ENCODE results near the gene CHAC1.

Gene CHAC1

GRCh38 chr15:40952901-40953712, at the start of gene CHAC1:
Gene CHAC1, plus strand, starts transcription at chr15:40953471. Its CDS starts 113 bp downstream, at chr15:40953584.
- Histone ChIP-seq H3K4me1 (ENCODE audit: control insufficient read depth, insufficient read depth, low read length, unreplicated experiment) (peaks cover 9% of the 10 kb centered on the region), H3K27me3 (ENCODE audit: insufficient read depth, low read length) (no peaks in the 10 kb centered on the region), H3K27ac (ENCODE audit: low read depth, low read length) (peak within 1 kb of the TSS; percentile 66), H3K4me3 (ENCODE audit: low read depth, low read length) (peak within 1 kb of the TSS; percentile 95), H2AFZ (ENCODE audit: low read length, unreplicated experiment) (peak within 1 kb of the TSS; percentile 87), H3K79me2 (ENCODE audit: control insufficient read depth, insufficient read depth, low read length, unreplicated experiment) (peaks cover 6% of the 10 kb centered on the region), H3K36me3 (ENCODE audit: insufficient read depth, low read length) (no peaks in the 10 kb centered on the region)

- H2AFZ ChIP-seq (ENCODE audit: low read length, unreplicated experiment) = no peak overlapping the region
- no peak overlapping the region for H3K4me3 ChIP-seq (ENCODE audit: low read depth, low read length)
- H3K27me3 ChIP-seq (ENCODE audit: insufficient read depth, low read length) = no peaks in the 10 kb centered on the region
- H3K36me3 ChIP-seq (ENCODE audit: insufficient read depth, low read length) = peaks cover 10% of the 10 kb centered on the region; the same call in 1 of the 2 replicates
- peaks cover 31% of the 10 kb centered on the region for H3K4me1 ChIP-seq (ENCODE audit: control insufficient read depth, insufficient read depth, low read length, unreplicated experiment)
- H3K27ac ChIP-seq (ENCODE audit: low read depth, low read length) = no peak overlapping the region
- H3K79me2 ChIP-seq (ENCODE audit: control insufficient read depth, insufficient read depth, low read length, unreplicated experiment) = peaks cover 15% of the 10 kb centered on the region
These were observed 48.6 kb upstream of the CHAC1 start for GRCh38 chr15:40904552-40905201.

- H3K4me1 ChIP-seq (ENCODE audit: control insufficient read depth, insufficient read depth, low read length, unreplicated experiment) = peaks cover 40% of the 10 kb centered on the region
- H3K27ac ChIP-seq (ENCODE audit: low read depth, low read length) = peak overlapping the region; percentile 73
- H2AFZ ChIP-seq (ENCODE audit: low read length, unreplicated experiment) = no peak overlapping the region
- peak overlapping the region; percentile 70 for H3K4me3 ChIP-seq (ENCODE audit: low read depth, low read length)
- peaks cover 10% of the 10 kb centered on the region; the same call in 1 of the 2 replicates for H3K36me3 ChIP-seq (ENCODE audit: insufficient read depth, low read length)
- H3K27me3 ChIP-seq (ENCODE audit: insufficient read depth, low read length) = no peaks in the 10 kb centered on the region
- peaks cover 2% of the 10 kb centered on the region for H3K79me2 ChIP-seq (ENCODE audit: control insufficient read depth, insufficient read depth, low read length, unreplicated experiment)
These were observed 46.9 kb upstream of the CHAC1 start for GRCh38 chr15:40906091-40906990.

- peak overlapping the region; percentile 73 for H3K27ac ChIP-seq (ENCODE audit: low read depth, low read length)
- H3K79me2 ChIP-seq (ENCODE audit: control insufficient read depth, insufficient read depth, low read length, unreplicated experiment) = no peaks in the 10 kb centered on the region
- no peaks in the 10 kb centered on the region for H3K27me3 ChIP-seq (ENCODE audit: insufficient read depth, low read length)
- no peak overlapping the region for H2AFZ ChIP-seq (ENCODE audit: low read length, unreplicated experiment)
- peak overlapping the region; percentile 70 for H3K4me3 ChIP-seq (ENCODE audit: low read depth, low read length)
- peaks cover 40% of the 10 kb centered on the region for H3K4me1 ChIP-seq (ENCODE audit: control insufficient read depth, insufficient read depth, low read length, unreplicated experiment)
- H3K36me3 ChIP-seq (ENCODE audit: insufficient read depth, low read length) = peaks cover 10% of the 10 kb centered on the region; the same call in 1 of the 2 replicates
These were observed 46.1 kb upstream of the CHAC1 start for GRCh38 chr15:40906991-40907802.

GRCh38 chr15:40908095-40908494, 45.2 kb upstream of the CHAC1 start:
- peaks cover 32% of the 10 kb centered on the region for H3K4me1 ChIP-seq (ENCODE audit: control insufficient read depth, insufficient read depth, low read length, unreplicated experiment)
- H2AFZ ChIP-seq (ENCODE audit: low read length, unreplicated experiment) = no peak overlapping the region
- H3K36me3 ChIP-seq (ENCODE audit: insufficient read depth, low read length) = peaks cover 10% of the 10 kb centered on the region; the same call in 1 of the 2 replicates
- H3K4me3 ChIP-seq (ENCODE audit: low read depth, low read length) = no peak overlapping the region
- no peak overlapping the region for H3K27ac ChIP-seq (ENCODE audit: low read depth, low read length)
- no peaks in the 10 kb centered on the region for H3K79me2 ChIP-seq (ENCODE audit: control insufficient read depth, insufficient read depth, low read length, unreplicated experiment)
- no peaks in the 10 kb centered on the region for H3K27me3 ChIP-seq (ENCODE audit: insufficient read depth, low read length)

GRCh38 chr15:40909662-40910630, 43.3 kb upstream of the CHAC1 start:
- no peaks in the 10 kb centered on the region for H3K79me2 ChIP-seq (ENCODE audit: control insufficient read depth, insufficient read depth, low read length, unreplicated experiment)
- H3K27me3 ChIP-seq (ENCODE audit: insufficient read depth, low read length) = no peaks in the 10 kb centered on the region
- no peak overlapping the region for H3K27ac ChIP-seq (ENCODE audit: low read depth, low read length)
- H3K4me1 ChIP-seq (ENCODE audit: control insufficient read depth, insufficient read depth, low read length, unreplicated experiment) = peaks cover 32% of the 10 kb centered on the region
- no peak overlapping the region for H2AFZ ChIP-seq (ENCODE audit: low read length, unreplicated experiment)
- H3K4me3 ChIP-seq (ENCODE audit: low read depth, low read length) = no peak overlapping the region
- no peaks in the 10 kb centered on the region for H3K36me3 ChIP-seq (ENCODE audit: insufficient read depth, low read length)

DNA sequence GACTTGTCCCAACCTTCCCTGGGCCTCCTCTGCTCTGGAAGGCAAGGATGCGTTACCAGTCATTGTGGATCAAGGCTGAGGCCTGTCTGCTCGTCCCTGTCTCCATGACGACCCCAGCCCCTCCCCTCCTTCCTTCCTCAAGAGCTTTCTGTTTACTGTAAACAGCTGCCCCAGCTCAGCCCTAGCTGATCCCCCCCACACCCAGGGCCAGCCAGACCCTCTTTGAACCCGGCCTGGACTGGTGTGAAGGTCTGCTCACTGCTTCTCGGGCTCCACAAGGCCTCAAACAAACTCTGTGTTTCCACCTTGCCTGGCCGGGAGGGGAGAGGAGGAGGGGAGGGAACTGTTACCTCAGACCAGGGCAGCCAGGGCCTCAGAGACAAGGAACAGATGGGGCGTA, 42.1 kb upstream of the CHAC1 start:
- no peak overlapping the region for H3K4me3 ChIP-seq (ENCODE audit: low read depth, low read length)
- no peaks in the 10 kb centered on the region for H3K27me3 ChIP-seq (ENCODE audit: insufficient read depth, low read length)
- no peaks in the 10 kb centered on the region for H3K36me3 ChIP-seq (ENCODE audit: insufficient read depth, low read length)
- H3K4me1 ChIP-seq (ENCODE audit: control insufficient read depth, insufficient read depth, low read length, unreplicated experiment) = peaks cover 25% of the 10 kb centered on the region
- H3K79me2 ChIP-seq (ENCODE audit: control insufficient read depth, insufficient read depth, low read length, unreplicated experiment) = no peaks in the 10 kb centered on the region
- no peak overlapping the region for H2AFZ ChIP-seq (ENCODE audit: low read length, unreplicated experiment)
- no peak overlapping the region for H3K27ac ChIP-seq (ENCODE audit: low read depth, low read length)

- Histone ChIP-seq H3K36me3 (ENCODE audit: insufficient read depth, low read length) (no peaks in the 10 kb centered on the region), H3K79me2 (ENCODE audit: control insufficient read depth, insufficient read depth, low read length, unreplicated experiment) (no peaks in the 10 kb centered on the region), H3K4me1 (ENCODE audit: control insufficient read depth, insufficient read depth, low read length, unreplicated experiment) (peaks cover 21% of the 10 kb centered on the region), H3K27me3 (ENCODE audit: insufficient read depth, low read length) (no peaks in the 10 kb centered on the region), H3K4me3 (ENCODE audit: low read depth, low read length) (no peak overlapping the region), H3K27ac (ENCODE audit: low read depth, low read length) (no peak overlapping the region), H2AFZ (ENCODE audit: low read length, unreplicated experiment) (no peak overlapping the region)
These were observed 41.6 kb upstream of the CHAC1 start for GRCh38 chr15:40911693-40912092.

DNA sequence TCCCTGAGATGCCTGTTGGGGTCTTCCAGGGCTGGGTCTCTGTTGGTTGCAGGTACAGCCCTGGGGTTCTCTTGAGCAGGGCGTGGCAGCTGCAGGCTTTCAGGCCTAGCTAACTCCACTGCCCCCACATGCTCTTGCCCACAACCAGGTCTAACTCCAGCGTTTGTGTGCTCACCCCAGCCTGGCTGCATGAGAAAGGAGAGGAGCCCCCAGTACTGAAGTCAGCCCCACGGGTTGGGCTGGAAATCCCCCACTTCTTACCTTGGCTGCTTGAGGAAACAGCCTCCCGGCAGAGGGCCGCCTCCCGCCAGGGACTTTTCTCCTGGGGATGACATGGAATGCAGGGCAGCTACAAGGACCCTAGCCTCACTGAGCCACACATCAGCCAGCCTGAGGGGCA, 40.8 kb upstream of the CHAC1 start:
- Histone ChIP-seq H2AFZ (ENCODE audit: low read length, unreplicated experiment) (no peak overlapping the region), H3K4me3 (ENCODE audit: low read depth, low read length) (no peak overlapping the region), H3K36me3 (ENCODE audit: insufficient read depth, low read length) (no peaks in the 10 kb centered on the region), H3K4me1 (ENCODE audit: control insufficient read depth, insufficient read depth, low read length, unreplicated experiment) (peaks cover 13% of the 10 kb centered on the region), H3K27me3 (ENCODE audit: insufficient read depth, low read length) (no peaks in the 10 kb centered on the region), H3K79me2 (ENCODE audit: control insufficient read depth, insufficient read depth, low read length, unreplicated experiment) (no peaks in the 10 kb centered on the region), H3K27ac (ENCODE audit: low read depth, low read length) (no peak overlapping the region)
